ENCODE measurements around the gene IQCB1.
"Not testable (repeated sequence)": the region's sequence is repeated elsewhere in the genome, so short reads cannot be mapped to it uniquely, and the experiment has no call there.

IQCB1 gene

GRCh38 chr3:121809249-121809648 lies 25.6 kb downstream of the IQCB1 start:
- FAIRE-seq (no peak), DNase-seq (ENCODE audit: insufficient read length, low spot score) (no peak)

DNA sequence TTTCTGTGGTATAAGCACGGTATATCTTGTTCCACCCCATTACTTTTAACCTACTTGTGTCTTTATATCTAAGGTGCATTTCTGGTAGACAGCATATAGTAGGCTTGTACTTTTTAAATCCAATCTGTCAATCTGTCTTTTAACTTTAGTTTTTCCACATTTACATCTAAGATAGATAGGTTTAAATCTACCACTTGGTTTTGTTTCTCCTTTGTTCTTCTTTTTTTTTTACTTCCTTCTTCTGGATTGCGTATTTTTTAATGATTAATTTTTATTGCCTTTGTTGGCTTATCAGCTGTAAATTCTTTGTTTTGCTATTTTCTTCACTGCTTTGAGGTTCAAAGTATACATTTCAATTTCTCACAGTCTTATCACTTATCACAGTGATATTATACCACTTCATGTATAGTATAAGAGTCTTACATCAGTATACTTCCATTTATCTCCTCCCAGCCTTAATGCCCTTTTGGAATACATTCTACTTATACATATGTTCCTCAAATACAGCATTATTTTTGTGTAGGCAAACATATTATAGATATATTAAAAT lies 31.0 kb downstream of the IQCB1 start:
- FAIRE-seq (no peak), DNase-seq (ENCODE audit: insufficient read length, low spot score) (no peak)

- DNase-seq (ENCODE audit: insufficient read length, low spot score) (no peak), FAIRE-seq (no peak)
Observed at GRCh38 chr3:121800906-121801305, 34.0 kb downstream of the IQCB1 start.

DNA sequence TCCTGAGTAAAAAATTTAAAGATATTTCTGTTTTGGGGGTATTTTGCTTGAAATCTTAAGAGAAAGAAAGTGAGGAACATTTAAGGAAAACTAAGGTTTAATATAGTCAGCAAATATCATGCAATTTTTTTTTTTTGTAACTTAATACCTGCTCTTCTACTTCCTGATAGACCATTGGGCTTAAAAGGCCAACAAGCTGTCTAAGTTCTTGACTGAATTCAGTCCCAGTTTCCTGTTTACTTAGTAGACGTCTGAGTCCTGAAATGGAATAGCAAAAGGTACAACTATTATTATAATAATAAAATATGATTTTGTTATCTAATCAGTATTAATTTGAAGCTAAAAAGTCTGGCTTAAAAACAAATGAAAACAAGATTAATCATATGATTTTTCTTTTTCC lies 37.9 kb downstream of the IQCB1 start:
- FAIRE-seq: no peak

DNA sequence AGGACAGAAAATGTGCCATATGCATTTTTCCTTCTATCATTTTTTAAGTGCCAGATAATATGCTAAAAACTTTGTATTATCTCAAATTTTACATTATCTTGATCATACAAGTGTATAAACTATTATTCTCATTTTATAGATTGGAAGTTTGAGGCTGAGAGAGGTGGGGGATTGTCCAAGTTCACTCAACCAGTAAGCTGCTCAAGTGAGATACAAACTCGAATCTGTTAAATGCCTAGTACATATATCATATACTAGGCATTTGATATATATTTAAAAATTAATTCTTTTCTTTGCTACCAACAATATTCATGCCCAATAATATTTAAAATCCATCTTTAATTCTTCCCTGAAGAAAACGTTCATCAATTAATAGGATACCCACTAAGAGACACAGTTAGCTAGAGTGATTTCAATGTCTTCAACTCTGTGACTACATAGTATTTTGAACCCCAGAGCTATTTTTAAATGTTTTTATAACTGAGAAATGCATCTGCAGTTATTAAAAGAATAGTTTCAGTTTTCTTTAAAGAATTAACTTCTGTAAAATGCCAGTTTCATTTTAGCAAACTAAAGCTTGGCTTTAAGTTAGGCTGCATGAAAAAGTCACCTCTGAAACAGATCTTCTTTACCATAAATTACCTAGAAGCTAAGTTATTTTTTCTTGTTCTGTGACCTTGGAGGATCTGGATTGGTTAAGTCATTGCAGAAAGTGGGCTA lies 40.4 kb downstream of the IQCB1 start:
- DNase-seq (ENCODE audit: insufficient read length, low spot score) (no peak), FAIRE-seq (no peak)

More for the DNA sequence above, 37.9 kb downstream of the IQCB1 start:
- DNase-seq (ENCODE audit: insufficient read length, low spot score): no peak

DNA sequence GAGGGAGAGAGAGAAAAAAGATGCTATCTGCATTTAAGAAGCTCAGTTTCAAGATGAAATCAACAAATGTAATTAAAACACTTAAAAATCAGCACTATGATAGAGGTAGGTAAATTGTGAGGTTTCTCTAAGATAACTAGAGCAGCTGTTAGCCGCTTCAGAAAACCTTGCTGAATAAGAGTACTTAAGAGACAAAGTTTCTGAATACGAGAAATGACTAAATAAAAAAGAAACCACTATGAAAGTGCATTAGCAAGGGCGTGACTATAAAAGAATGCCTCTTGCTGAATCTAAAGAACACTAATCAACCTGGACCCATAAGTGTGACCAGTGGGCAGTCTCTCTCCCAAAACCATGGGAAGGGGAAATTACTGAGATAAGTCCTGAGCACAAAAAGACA lies 41.8 kb downstream of the IQCB1 start:
- DNase-seq (ENCODE audit: insufficient read length, low spot score): no peak
- FAIRE-seq: no peak

GRCh38 chr3:121786485-121786884 lies 48.4 kb downstream of the IQCB1 start:
- DNase-seq (ENCODE audit: insufficient read length, low spot score) (no peak), FAIRE-seq (no peak)

DNA sequence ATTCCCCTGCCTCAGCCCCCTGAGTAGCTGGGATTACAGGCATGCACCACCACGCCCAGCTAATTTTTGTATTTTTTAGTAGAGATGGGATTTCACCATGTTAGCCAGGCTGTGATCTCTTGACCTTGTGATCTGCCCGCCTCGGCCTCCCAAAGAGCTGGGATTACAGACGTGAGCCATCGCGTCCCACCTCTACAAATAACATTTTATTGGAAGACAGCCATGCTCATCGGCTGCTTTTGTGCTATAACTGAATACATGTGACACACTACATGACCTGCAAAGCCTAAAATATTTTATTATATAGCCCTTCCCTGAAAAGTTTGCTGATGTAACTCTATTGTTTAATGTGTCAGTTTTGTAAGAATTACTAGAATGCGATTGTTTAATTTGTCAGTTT lies 52.1 kb downstream of the IQCB1 start:
- FAIRE-seq: not testable (repeated sequence)

DNA sequence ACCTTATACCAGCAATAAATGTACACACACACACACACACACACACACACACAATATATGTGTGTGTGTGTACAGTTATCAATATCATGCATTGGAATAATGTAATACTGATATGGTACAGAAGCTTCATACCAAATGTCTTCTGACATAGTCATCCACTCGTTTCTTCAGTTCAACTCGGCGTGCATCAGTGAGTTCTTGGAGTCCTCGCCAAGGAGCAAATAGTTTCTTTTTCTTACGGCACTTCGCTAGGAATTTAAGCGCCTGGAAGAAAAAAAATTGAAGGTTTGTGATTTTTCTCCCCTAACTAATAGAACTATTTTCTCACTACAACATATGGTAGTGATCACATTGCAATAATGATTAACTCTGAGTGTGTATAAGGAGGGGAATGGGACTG lies 53.2 kb downstream of the IQCB1 start:
- no peak for DNase-seq (ENCODE audit: insufficient read length, low spot score)
- FAIRE-seq: no peak

More for the DNA sequence above, 52.1 kb downstream of the IQCB1 start:
- not testable (repeated sequence) for DNase-seq (ENCODE audit: insufficient read length, low spot score)

- DNase-seq (ENCODE audit: insufficient read length, low spot score); FAIRE-seq: not testable (repeated sequence)
Observed at GRCh38 chr3:121775095-121775494, 59.8 kb downstream of the IQCB1 start.

- FAIRE-seq: no peak
- no peak for DNase-seq (ENCODE audit: insufficient read length, low spot score)
Observed at GRCh38 chr3:121769246-121769645, 65.6 kb downstream of the IQCB1 start.

- no peak for DNase-seq (ENCODE audit: insufficient read length, low spot score)
- FAIRE-seq: no peak
Observed at GRCh38 chr3:121768452-121768851, 66.4 kb downstream of the IQCB1 start.

DNA sequence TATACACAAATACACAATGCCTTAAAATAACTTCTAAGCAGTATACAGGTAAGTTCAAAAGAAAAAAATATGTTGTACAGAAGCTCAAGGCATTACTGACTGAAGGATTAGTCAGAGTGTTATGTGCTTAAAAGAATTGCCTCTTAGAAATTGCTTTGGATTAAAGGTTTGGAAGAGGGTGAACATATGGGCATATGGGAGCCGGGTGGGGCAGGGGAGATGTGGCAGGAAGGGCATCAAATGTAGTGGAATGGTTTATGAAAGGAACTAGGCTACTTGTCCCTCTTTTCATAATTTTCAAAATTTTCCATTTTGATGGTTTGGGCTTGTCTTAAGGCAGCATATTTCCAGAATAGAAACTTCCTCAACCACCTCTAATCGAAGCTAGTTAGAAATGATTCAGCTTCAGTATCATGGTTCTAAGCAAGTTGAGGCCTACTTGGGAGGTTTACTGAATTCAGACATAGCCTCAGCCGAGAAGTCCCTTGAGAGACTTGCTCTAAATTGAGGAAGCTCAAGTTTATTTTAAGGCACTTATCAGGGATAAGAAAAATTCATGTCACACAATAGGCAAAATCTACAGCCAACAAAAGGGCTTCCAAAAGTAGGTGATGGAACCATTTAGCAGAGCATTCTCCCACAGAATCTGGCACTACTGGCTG lies 75.2 kb downstream of the IQCB1 start:
- DNase-seq (ENCODE audit: insufficient read length, low spot score) (no peak), FAIRE-seq (no peak)

- DNase-seq (ENCODE audit: insufficient read length, low spot score) (no peak), FAIRE-seq (no peak)
Observed at GRCh38 chr3:121758727-121759450, 76.0 kb downstream of the IQCB1 start.

- FAIRE-seq (no peak), DNase-seq (ENCODE audit: insufficient read length, low spot score) (no peak)
Observed at GRCh38 chr3:121757812-121758545, 76.9 kb downstream of the IQCB1 start.

DNA sequence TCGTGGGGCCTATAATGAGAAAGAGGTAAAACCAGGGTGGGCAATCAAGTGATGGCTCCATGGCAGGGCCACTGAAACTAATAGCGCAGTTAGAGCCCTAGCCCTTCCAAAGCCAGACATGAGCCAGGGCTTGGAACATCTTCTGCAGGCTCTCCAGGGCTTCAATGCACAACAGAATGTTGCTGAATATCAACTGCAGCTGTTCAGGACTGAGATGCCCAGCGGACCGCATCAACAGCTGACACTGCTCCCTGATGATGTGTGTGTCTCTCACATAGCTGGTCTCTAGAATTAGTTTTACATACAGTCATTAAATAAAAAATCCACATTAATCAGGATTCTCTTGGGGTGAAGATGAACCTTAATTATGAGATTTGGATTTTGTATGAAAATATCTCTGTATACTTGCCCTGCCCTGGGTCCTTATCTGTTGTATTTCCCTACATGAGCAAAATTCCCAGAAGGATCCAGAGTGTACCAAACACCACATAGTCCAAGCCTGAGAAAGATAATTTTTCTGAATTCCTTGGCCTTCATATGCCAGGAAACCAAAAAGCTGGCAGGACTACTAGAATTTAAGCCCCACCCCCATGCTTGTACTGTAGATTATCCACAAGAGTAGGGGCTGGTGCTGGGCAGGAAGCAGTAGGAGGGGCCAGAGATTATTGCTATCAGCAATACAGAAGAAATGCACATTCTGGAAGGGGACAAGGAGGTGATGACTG lies 77.6 kb downstream of the IQCB1 start:
- DNase-seq (ENCODE audit: insufficient read length, low spot score) (no peak), FAIRE-seq (no peak)

DNA sequence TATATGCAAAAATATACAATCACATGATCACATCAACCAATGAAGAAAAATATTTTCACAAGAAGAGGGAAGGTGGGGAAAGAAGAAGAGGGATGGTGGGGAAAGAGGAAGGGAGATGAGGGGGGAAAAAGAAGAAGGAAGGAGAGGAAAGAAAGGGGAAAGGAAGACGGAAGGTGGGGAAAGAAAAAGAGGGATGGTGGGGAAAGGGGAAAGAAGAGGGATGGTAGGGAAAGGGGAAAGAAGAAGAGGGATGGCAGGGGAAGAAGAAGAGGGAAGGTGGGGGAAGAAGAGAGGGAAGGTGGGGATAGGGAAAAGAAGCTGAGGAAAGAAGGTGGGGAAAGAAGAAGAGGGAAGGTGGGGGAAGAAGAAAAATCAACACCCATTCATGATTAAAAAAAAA lies 82.1 kb downstream of the IQCB1 start:
- DNase-seq (ENCODE audit: insufficient read length, low spot score) (no peak), FAIRE-seq (no peak)

DNA sequence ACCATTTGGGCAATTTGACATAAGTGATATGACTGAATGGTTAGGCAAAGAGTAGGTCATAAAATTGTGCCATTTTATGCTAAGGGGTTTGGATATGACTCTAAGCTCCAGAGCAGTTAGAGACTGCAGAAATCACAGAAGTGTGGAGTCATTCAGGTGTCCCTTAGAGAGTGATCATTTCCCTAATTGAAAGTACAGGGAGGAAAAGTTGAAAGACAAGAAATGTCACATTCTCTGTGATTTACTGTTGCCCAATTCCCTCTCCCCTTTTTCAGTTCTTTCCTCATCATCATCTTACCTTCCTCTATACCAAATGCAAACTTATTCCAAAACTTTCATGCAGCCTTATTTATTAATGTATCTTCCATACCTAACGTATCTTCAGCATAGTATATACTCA lies 82.6 kb downstream of the IQCB1 start:
- FAIRE-seq: no peak
- DNase-seq (ENCODE audit: insufficient read length, low spot score): no peak

DNA sequence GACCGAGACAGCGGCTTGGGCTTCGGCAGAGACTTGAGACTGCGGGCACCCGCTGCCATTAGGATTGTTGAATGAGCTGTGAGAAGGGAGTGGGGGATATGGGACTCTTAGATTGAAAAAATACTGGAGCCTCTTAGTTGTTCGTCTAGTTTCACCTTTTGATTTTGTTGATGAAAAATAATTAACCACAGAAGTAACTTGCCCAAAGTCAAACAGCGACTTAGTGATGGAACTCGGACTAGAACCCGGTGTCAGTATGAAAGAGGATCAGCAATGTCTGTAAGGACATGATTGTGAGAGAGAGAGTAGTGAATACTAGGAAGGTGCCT lies 84.8 kb downstream of the IQCB1 start:
- DNase-seq (ENCODE audit: insufficient read length, low spot score) (no peak), FAIRE-seq (no peak)

Measured in HTR-8/SVneo (cell line).